H1 (cell line): ENCODE results near the gene WASF3. TPM values are rescaled to one million over a fixed set of nuclear protein-coding genes. Genes with fewer than 3 reads are reported as not detected.

Experiments
- CTCF ChIA-PET: fragments of 300-600 bp; sonication (Branson Sonifier 250); formaldehyde crosslinking; loops from one replicate; lab custom pipeline; 2021; ENCODE audit not compliant: partially characterized antibody; lab: Charles Lee
- POLR2A ChIA-PET: fragments of 300-600 bp; sonication (Branson Sonifier 250); formaldehyde crosslinking; loops from one replicate; lab custom pipeline; 2021; ENCODE audit warnings: inconsistent platforms; ENCODE audit not compliant: partially characterized antibody; lab: Charles Lee
- DNase-seq, 2 experiments: peaks; one replicate each; pipeline versions ENCODE4 v3.0.0 to v3.0.0-alpha.2; 2010 to 2022; ENCODE audit warnings: low spot score in 2 of 2, low read depth in 1 of 2, mixed read lengths in 1 of 2
- FAIRE-seq: peaks from 2 replicates; lab custom pipeline; 2011; peaks lifted over from hg19 to GRCh38; lab: Jason Lieb, UNC
- H2AFZ ChIP-seq: 2 replicates; pipeline ENCODE4 v1.8.1; 2012; ENCODE audit warnings: low read length, inconsistent platforms
- H2AK5ac ChIP-seq: 2 replicates; pipeline ENCODE4 v1.6.1; 2013; ENCODE audit warnings: low read depth, low read length
- H2BK120ac ChIP-seq: replicated peaks from 2 replicates; pipeline ENCODE3; 2013; ENCODE audit warnings: low read depth, low read length, inconsistent platforms
- H2BK12ac ChIP-seq: 2 replicates; pipeline ENCODE4 v1.6.1; 2013; ENCODE audit warnings: low read depth, low read length
- H2BK15ac ChIP-seq: 2 replicates; pipeline ENCODE4 v1.6.1; 2013; ENCODE audit warnings: low read length
- H2BK20ac ChIP-seq: 2 replicates; pipeline ENCODE4 v1.6.1; 2013; ENCODE audit warnings: low read length
- H2BK5ac ChIP-seq: 2 replicates; pipeline ENCODE4 v1.6.1; 2013; ENCODE audit warnings: low read depth, low read length
- H3K14ac ChIP-seq: 2 replicates; pipeline ENCODE4 v1.6.1; 2013; ENCODE audit warnings: inconsistent platforms; ENCODE audit not compliant: insufficient read length
- H3K18ac ChIP-seq: 2 replicates; pipeline ENCODE4 v1.6.1; 2013; ENCODE audit warnings: low read length; ENCODE audit errors: extremely low read depth
- H3K23ac ChIP-seq: 2 replicates; pipeline ENCODE4 v1.6.1; 2013; ENCODE audit warnings: inconsistent platforms; ENCODE audit not compliant: insufficient read length
- H3K23me2 ChIP-seq: 2 replicates; pipeline ENCODE4 v1.6.1; 2013; ENCODE audit warnings: low read depth, low read length
- H3K27ac ChIP-seq: 2 replicates; pipeline ENCODE4 v1.6.1; 2011; ENCODE audit warnings: low read depth, low read length, inconsistent platforms
- H3K27me3 ChIP-seq, 4 experiments: replicated peaks in 1 of 4; 1 replicate in 1 of 4; 2 replicates in 3 of 4; pipeline versions ENCODE4 v1.6.1 to v1.8.1; 2011 to 2013; ENCODE audit warnings: low read length in 3 of 4, mild to moderate bottlenecking in 3 of 4, inconsistent platforms in 2 of 4, mixed read lengths in 2 of 4, moderate library complexity in 1 of 4; ENCODE audit not compliant: control insufficient read depth in 3 of 4, insufficient read depth in 3 of 4; ENCODE audit errors: extremely low read depth in 1 of 4
- H3K36me3 ChIP-seq, 4 experiments: 2 replicates each; pipeline versions ENCODE4 v1.6.1 to v1.8.1; 2011 to 2013; ENCODE audit warnings: mild to moderate bottlenecking in 4 of 4, low read length in 3 of 4, moderate library complexity in 2 of 4, control low read depth in 1 of 4, inconsistent platforms in 1 of 4; ENCODE audit not compliant: insufficient read depth in 4 of 4, control insufficient read depth in 2 of 4
- H3K4ac ChIP-seq: replicated peaks from 2 replicates; pipeline ENCODE3; 2013; ENCODE audit warnings: low read length, low read depth, mixed read lengths, inconsistent platforms; ENCODE audit not compliant: insufficient read length
- H3K4me1 ChIP-seq, 4 experiments: replicated peaks in 1 of 4; 1 replicate in 1 of 4; 2 replicates in 3 of 4; pipeline versions ENCODE4 v1.6.1 to v1.8.1; 2011 to 2013; ENCODE audit warnings: low read length in 3 of 4, inconsistent platforms in 2 of 4, mixed read lengths in 1 of 4; ENCODE audit not compliant: insufficient read depth in 4 of 4, control insufficient read depth in 3 of 4
- H3K4me2 ChIP-seq, 2 experiments: 2 replicates each; pipeline versions ENCODE4 v1.6.1 to v1.8.1; 2011 to 2013; ENCODE audit warnings: low read depth in 2 of 2, low read length in 2 of 2, control low read depth in 1 of 2, inconsistent platforms in 1 of 2, mild to moderate bottlenecking in 1 of 2; ENCODE audit not compliant: insufficient read depth in 1 of 2
- H3K4me3 ChIP-seq, 4 experiments: fragments of 200-600, 300-600 bp in 1 of 4; sonication (generic), shearing (Covaris generic), sonication (Bioruptor Twin) in 1 of 4; 2 replicates each; pipeline versions ENCODE4 v1.5.1 to v1.8.1; 2011 to 2016; ENCODE audit warnings: low read length in 4 of 4, low read depth in 3 of 4, control low read depth in 2 of 4, inconsistent platforms in 2 of 4, mild to moderate bottlenecking in 2 of 4, mixed read lengths in 1 of 4, moderate library complexity in 1 of 4; ENCODE audit not compliant: insufficient read depth in 2 of 4; ENCODE audit errors: extremely low read depth in 1 of 4
- H3K56ac ChIP-seq: replicated peaks from 2 replicates; pipeline ENCODE3; 2013; ENCODE audit warnings: low read depth, mild to moderate bottlenecking, mixed read lengths, low read length, inconsistent platforms; ENCODE audit not compliant: insufficient read length
- H3K79me1 ChIP-seq: 2 replicates; pipeline ENCODE4 v1.6.1; 2013; ENCODE audit warnings: low read depth, low read length, control low read depth
- H3K79me2 ChIP-seq, 2 experiments: 2 replicates each; pipeline versions ENCODE4 v1.6.1 to v1.8.1; 2012 to 2013; ENCODE audit warnings: low read length in 2 of 2, mild to moderate bottlenecking in 2 of 2, inconsistent platforms in 1 of 2; ENCODE audit not compliant: insufficient read depth in 2 of 2, control insufficient read depth in 1 of 2
- H3K9ac ChIP-seq, 4 experiments: replicated peaks in 1 of 4; 1 replicate in 1 of 4; 2 replicates in 3 of 4; pipeline versions ENCODE4 v1.6.1 to v1.8.1; 2011 to 2013; ENCODE audit warnings: low read depth in 3 of 4, low read length in 3 of 4, control low read depth in 2 of 4, mild to moderate bottlenecking in 2 of 4, moderate library complexity in 2 of 4, inconsistent platforms in 1 of 4; ENCODE audit errors: extremely low read depth in 1 of 4
- H3K9me3 ChIP-seq, 2 experiments: 2 replicates each; pipeline versions ENCODE4 v1.6.1 to v1.8.1; 2012 to 2013; ENCODE audit warnings: mild to moderate bottlenecking in 2 of 2, moderate library complexity in 2 of 2, control low read depth in 1 of 2, inconsistent platforms in 1 of 2, low read depth in 1 of 2, low read length in 1 of 2, mixed read lengths in 1 of 2; ENCODE audit not compliant: insufficient read depth in 2 of 2
- H4K20me1 ChIP-seq, 2 experiments: replicated peaks in 1 of 2; 2 replicates each; pipeline versions ENCODE3 to v1.8.1; 2011 to 2013; ENCODE audit warnings: inconsistent platforms in 2 of 2, low read length in 2 of 2, mild to moderate bottlenecking in 1 of 2; ENCODE audit not compliant: insufficient read depth in 2 of 2, control insufficient read depth in 1 of 2
- H4K5ac ChIP-seq: 2 replicates; pipeline ENCODE4 v1.6.1; 2013; ENCODE audit warnings: low read length, low read depth, mixed read lengths, inconsistent platforms; ENCODE audit not compliant: insufficient read length
- H4K8ac ChIP-seq: 2 replicates; pipeline ENCODE4 v1.8.0; 2013; ENCODE audit warnings: mild to moderate bottlenecking, moderate library complexity, low read length, inconsistent platforms; ENCODE audit not compliant: insufficient read depth; ENCODE audit errors: extremely low read depth
- H4K91ac ChIP-seq: replicated peaks from 2 replicates; pipeline ENCODE3; 2013; ENCODE audit warnings: low read length, mixed read lengths, inconsistent platforms; ENCODE audit not compliant: insufficient read length
- CHD2 ChIP-seq: IDR thresholded peaks from 2 replicates; pipeline ENCODE4 v1.6.1; 2012; ENCODE audit warnings: low read length, improper control_type of control experiment
- EZH2 ChIP-seq: fragments of 200-600 bp; sonication (generic); IDR thresholded peaks from 2 replicates; pipeline ENCODE4 v1.7.1; 2012; ENCODE audit warnings: low read depth, mild to moderate bottlenecking, moderate library complexity, low read length, inconsistent platforms; ENCODE audit not compliant: severe bottlenecking
- POLR2A ChIP-seq, 2 experiments: IDR thresholded peaks; 1 replicate in 1 of 2; 2 replicates in 1 of 2; pipeline ENCODE4 v1.6.1; 2011; ENCODE audit warnings: low read depth in 2 of 2, low read length in 2 of 2, mild to moderate bottlenecking in 2 of 2; ENCODE audit errors: control extremely low read depth in 1 of 2
- SIN3A ChIP-seq, 2 experiments: IDR thresholded peaks in 1 of 2; conservative IDR thresholded peaks in 1 of 2; 2 replicates each; pipeline ENCODE4 v1.6.1; 2011 to 2012; ENCODE audit warnings: low read length in 2 of 2, improper control_type of control experiment in 1 of 2, low read depth in 1 of 2, mild to moderate bottlenecking in 1 of 2
- SUZ12 ChIP-seq: fragments of 200-600 bp; sonication (generic); IDR thresholded peaks from 2 replicates; pipeline ENCODE4 v1.6.1; 2012; ENCODE audit warnings: mild to moderate bottlenecking, inconsistent platforms, low read length, moderate library complexity, mixed read lengths
- TCF12 ChIP-seq: IDR thresholded peaks from 2 replicates; pipeline ENCODE4 v1.6.1; 2011; ENCODE audit warnings: low read depth, mild to moderate bottlenecking, low read length
- YY1 ChIP-seq: IDR thresholded peaks from 2 replicates; pipeline ENCODE4 v1.6.1; 2011; ENCODE audit warnings: low read depth, mild to moderate bottlenecking, low read length
- WGBS, 2 experiments: shearing (Covaris generic) in 1 of 2; methylation state at CpG; one replicate each; pipeline versions ENCODE4 v1.1.6 to v1.1.7; 2013 to 2015; ENCODE audit warnings: low lambda C conversion rate in 2 of 2, mixed read lengths in 2 of 2, inconsistent platforms in 1 of 2, low coverage in 1 of 2, missing lambda C conversion rate in 1 of 2; ENCODE audit not compliant: insufficient replicate concordance in 2 of 2, insufficient coverage in 1 of 2, insufficient read length in 1 of 2; ENCODE audit errors: extremely low coverage in 1 of 2, missing lambda C conversion rate in 1 of 2; 5-methylcytosine and 5-hydroxymethylcytosine counted together
- polyA plus RNA-seq, 7 experiments: library from polyadenylated mRNA; depleted of rRNA in 3 of 7; stranded (reverse) in 5 of 7; unstranded in 2 of 7; fragments of >200 nt in 5 of 7; fragments of 200-250 nt in 2 of 7; gene quantifications; 1 replicate in 5 of 7; 2 replicates in 1 of 7; 4 replicates in 1 of 7; pipeline versions ENCODE4 v1.2.1 to v1.2.3, GENCODE V29; 2011 to 2013; ENCODE audit warnings: missing spikeins in 2 of 7, mixed read lengths in 2 of 7
- total RNA-seq: library from RNA; stranded (reverse); fragmentation: NEBNext Ultra II Directional; extraction: Animal tissue kit (Norgen Biotek cat#: 25700); gene quantifications from 2 replicates; pipeline ENCODE4 v1.2.1, GENCODE V29; 2021

Gene WASF3
- total and polyA plus RNA-seq, 2 of the 8 experiments (the other 6 are each of a cell fraction or from before 2014, with no cell fraction given), result 18.7 to 39.8 TPM

DNA sequence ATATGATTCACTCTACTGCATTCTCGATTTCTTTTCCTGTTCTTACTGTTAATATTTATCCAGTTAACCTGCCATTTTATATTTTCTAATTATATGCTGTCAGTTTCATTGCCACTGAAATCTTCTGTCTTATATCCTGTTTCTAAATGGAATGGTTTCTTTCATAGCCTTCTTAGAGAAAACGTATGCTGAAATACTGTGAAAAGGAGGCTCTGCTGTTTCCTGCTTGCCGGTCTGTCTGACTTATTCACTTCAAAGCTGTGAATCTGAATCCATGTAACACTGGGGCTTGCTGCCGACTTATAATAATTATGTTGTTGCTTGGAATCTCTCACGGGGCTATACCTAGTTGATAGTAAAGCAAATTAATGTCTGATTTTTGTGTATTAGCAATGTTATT, 123.1 kb downstream of the WASF3 start:
- Histone ChIP-seq H3K18ac (no peak overlapping the region), H4K5ac (no peak overlapping the region), H3K4ac (no peak overlapping the region), H3K79me2 (no peaks in the 10 kb centered on the region), H3K9ac (no peak overlapping the region), H3K14ac (no peak overlapping the region), H3K9me3 (no peaks in the 10 kb centered on the region), H3K23ac (no peak overlapping the region), H3K4me3 (no peak overlapping the region), H4K91ac (no peak overlapping the region), H2AFZ (no peak overlapping the region), H3K27me3 (no peaks in the 10 kb centered on the region), H3K23me2 (no peaks in the 10 kb centered on the region), H3K36me3 (peaks cover 9 to 16% (median 11%) of the 10 kb centered on the region in 4 experiments; a peak in 5 of 8 replicates), H2BK15ac (no peak overlapping the region), H2BK120ac (no peak overlapping the region), H3K4me1 (peaks cover 0 to 5% (median 2%) of the 10 kb centered on the region in 4 experiments; a peak in 3 of 7 replicates), H2BK5ac (no peak overlapping the region), H4K8ac (no peak overlapping the region), H4K20me1 (no peaks in the 10 kb centered on the region), H3K79me1 (no peaks in the 10 kb centered on the region), H3K56ac (no peak overlapping the region), H2AK5ac (no peak overlapping the region), H3K4me2 (no peak overlapping the region), H2BK20ac (no peak overlapping the region), H3K27ac (no peak overlapping the region), H2BK12ac (no peak overlapping the region)
- no peak for DNase-seq
- CTCF ChIA-PET, result interaction anchor here (1.3 to 1.7 kb wide), 3 partner anchors 12 to 25 kb away, joined by 3 to 4 read pairs (median 3); no protein-coding TSS in a partner anchor
- no peak for TF ChIP-seq CHD2
- TF ChIP-seq SUZ12, result no peak
- no peak for TF ChIP-seq EZH2
- no peak for TF ChIP-seq TCF12
- no peak for TF ChIP-seq YY1
- no peak for TF ChIP-seq SIN3A (conservative IDR thresholded peaks at IDR 0.05 in 1 of 2, IDR thresholded peaks at IDR 0.05 in 1 of 2; ENCODE audit: low read depth in 1 of 2, low read length in 2 of 2)
- TF ChIP-seq POLR2A (IDR thresholded peaks at IDR 0.05; ENCODE audit: control extremely low read depth in 1 of 2, low read depth in 2 of 2, low read length in 2 of 2), result no peak
- POLR2A ChIA-PET, result no interaction called here
- FAIRE-seq, result no peak
- WGBS, 2 experiments, result 86% methylated on average over 5 of the region's 5 CpGs; no CpG with 5 or more reads in 1 of the 2 experiments
